RPMI7951 (cell line): ENCODE measurements around the gene ADAMTSL1. TPM values are rescaled to one million over a fixed set of nuclear protein-coding genes. Genes with fewer than 3 reads are reported as not detected.
"Not testable (repeated sequence)": the region's sequence is repeated elsewhere in the genome, so short reads cannot be mapped to it uniquely, and the experiment has no call there.

Source experiments
- DNase-seq: peaks from one replicate; pipeline ENCODE4 v3.0.0-alpha.2; 2012; ENCODE audit warnings: low read depth
- total RNA-seq: library from RNA; depleted of rRNA; stranded (reverse); fragments of >200 nt; shearing (Covaris generic); gene quantifications from 2 replicates; pipeline ENCODE4 v1.2.3, GENCODE V29; 2014

ADAMTSL1 gene
- total RNA-seq, 1 experiment from 2014 or later, result 25.1 TPM

GRCh38 chr9:18861609-18862544 lies 387.9 kb downstream of the ADAMTSL1 start:
- DNase-seq, result no peak

DNA sequence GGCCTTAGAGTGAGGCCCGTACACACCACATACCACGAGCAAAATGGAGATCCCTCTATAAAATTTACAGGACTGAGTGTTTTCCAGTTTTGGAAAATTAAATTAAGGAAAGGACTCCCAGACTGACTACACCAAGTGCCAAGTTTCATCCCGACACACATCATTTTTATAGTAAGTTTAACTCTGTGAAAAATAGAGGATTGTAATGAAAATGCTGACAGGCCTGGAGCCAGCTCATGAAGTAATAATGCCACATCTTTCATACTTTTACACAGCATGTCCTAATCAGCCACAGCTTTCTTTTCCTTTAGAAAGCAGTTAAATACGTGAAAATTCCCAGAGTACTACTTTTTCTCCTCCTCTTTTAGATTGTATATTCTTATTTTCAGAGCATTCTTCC lies 389.8 kb downstream of the ADAMTSL1 start:
- DNase-seq, result no peak

DNA sequence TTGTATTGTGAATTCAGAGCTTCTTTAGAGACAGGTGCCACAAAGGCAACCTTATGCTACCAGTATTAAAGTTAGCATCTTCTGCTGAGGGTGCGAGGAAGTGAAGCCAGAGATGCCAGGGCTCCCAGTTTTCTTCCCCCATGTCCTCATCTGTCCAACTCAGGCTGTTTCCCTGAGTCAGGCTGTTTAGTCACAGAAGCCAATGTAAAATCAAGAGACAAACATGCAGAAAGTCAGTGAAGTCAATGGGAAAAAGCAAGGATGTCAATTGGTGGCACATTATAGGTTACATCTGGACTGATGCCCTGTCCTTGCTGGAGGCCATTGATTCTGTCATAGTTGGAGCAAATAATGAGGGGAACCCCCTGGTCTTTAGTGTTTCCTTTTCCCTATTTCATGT lies 390.6 kb downstream of the ADAMTSL1 start:
- no peak for DNase-seq

DNA sequence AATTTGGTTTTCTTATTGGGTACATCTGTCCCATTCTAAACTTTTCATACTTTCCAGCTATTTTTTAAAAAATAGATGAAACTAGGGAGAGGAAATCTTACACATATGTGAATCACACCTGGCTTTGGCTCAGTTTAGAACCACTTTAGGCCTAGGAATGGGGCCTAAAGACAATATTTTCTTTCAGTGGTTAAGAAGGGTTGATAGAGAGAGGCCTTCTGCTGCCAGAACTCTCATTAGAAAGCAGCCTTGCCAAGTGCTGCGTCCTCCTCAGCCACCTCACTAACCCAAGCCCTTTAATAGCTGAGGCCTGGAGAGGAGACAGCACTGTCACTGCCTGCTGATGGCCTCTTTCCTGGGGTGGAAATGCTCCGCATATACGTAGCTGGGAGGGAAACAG lies 391.6 kb downstream of the ADAMTSL1 start:
- no peak for DNase-seq

DNA sequence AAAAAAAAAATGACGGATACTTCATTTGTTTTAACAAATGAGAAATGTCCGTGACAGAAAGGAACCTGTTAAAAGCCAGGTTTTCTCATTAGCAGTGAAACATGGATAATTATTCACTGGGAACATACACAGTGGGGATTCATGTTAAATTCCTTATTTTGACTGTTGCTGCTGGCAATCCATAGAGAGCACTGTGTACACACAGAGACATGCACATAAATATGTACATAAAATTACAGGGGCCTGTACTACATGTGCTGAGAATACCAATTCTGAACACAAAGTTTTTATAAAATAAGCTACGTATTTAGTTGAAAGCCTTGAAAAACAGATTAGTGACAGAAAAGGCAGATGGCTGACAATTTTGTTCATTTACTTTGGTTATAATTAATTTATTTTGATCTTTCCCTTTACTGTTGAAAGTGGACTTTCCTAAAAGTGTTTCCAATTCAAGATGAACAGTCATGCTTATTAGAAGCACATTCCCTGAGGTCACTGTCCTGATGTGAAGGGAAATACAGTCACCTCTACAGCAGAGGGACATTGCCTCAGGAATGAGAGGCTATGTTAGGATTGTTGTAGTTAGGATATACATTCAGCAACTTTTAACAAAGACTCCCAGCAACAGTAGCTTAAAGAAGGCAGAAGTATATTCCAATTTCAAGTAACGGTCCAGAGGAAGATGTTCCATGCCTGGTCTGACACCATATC lies 392.3 kb downstream of the ADAMTSL1 start:
- no peak for DNase-seq

DNA sequence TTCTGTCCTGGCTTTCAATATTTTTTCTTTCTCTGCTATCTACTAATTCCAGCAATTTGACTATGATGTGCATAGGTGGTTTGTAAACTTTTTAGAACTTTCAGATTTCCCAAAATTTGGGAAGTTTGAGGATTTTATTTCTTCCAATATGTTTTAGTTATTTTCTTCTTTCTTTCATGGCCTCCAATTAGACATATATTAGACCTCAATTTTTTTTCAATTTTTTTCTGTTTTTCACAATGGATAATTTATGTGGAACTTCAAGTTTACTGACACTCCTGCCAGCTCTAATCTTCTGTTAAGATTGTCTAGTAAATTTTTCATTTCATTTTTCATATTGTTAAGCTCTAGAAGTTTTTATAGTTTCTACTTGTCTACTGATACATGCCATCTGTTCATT lies 395.8 kb downstream of the ADAMTSL1 start:
- no peak for DNase-seq

DNA sequence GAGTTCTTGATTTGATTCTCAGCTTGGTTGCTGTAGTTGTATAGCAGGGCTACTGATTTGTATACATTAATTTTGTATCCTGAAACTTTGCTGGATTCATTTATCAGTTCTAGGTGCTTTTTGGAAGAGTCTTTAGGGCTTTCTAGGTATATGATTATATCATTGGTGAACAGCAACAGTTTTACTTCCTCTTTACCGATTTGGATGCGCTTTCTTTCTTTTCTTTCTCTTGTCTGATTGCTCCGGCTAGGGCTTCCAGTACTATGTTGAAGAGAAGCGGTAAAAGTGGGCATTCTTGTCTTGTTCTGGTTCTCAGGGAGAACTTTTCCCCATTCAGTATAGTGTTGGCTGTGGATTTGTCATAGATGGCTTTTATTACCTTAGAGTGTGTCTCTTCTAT lies 400.1 kb downstream of the ADAMTSL1 start:
- DNase-seq, result no peak

- not testable (repeated sequence) for DNase-seq
Observed at GRCh38 chr9:18874990-18875389, 401.0 kb downstream of the ADAMTSL1 start.

DNA sequence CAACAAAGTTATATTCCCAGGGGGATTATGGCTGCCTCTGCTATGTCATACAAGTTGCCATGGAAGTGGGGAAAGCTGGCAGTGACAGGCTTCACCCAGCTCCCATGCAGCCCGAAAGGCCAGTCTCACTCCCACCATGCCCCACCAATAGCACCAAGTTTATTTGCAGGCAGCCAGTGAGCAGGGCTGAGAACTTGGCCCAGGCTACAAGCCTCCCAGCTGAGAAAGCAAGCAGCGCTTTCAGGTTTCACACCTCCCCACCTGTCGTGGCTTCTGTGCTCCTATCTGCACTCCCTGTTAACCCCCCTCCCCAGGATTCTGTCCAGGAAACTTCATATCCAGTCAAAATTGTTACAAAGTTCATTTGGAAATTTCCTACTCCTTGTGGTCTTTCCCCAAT lies 404.0 kb downstream of the ADAMTSL1 start:
- no peak for DNase-seq

- no peak for DNase-seq
Observed at GRCh38 chr9:18881758-18882157, 407.8 kb downstream of the ADAMTSL1 start.

DNA sequence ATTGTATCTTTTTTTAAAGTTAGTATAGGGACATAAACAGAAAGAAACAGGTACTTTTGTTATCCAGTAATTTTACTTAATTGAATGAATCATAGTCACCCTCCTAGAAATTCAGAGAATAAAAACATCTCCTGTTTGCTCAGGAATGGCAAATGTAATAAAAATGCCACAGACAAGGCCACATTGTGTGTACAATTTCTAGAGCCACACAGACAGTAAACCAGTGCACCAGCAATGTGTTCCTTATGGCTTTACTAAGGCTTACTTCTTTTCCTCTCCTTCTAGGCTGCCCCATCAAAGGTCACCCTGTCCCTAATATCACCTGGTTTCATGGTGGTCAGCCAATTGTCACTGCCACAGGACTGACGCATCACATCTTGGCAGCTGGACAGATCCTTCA lies 413.6 kb downstream of the ADAMTSL1 start:
- DNase-seq, result no peak

DNA sequence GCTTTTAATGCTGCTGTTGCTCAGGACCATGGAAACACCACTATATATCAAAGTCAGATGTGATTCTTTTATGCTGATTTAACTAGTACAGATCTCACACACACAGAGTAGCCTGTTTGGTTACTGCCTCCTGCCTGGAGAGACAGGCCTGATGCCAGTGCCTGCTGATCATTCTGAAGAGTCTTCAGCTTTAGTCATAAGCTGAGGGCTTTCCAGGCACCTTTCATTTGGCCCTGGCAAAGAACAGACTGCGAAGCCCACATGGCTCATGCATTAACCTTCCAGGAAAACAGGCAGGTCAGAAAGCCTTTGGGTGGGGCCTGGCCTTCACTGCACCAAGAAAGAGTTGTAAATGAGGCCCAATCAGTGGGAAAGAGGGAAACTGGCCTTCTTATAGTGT lies 414.3 kb downstream of the ADAMTSL1 start:
- DNase-seq, result no peak

GRCh38 chr9:18889550-18889949 lies 415.6 kb downstream of the ADAMTSL1 start:
- DNase-seq, result no peak

GRCh38 chr9:18890372-18890771 lies 416.4 kb downstream of the ADAMTSL1 start:
- peak; percentile 44 for DNase-seq

DNA sequence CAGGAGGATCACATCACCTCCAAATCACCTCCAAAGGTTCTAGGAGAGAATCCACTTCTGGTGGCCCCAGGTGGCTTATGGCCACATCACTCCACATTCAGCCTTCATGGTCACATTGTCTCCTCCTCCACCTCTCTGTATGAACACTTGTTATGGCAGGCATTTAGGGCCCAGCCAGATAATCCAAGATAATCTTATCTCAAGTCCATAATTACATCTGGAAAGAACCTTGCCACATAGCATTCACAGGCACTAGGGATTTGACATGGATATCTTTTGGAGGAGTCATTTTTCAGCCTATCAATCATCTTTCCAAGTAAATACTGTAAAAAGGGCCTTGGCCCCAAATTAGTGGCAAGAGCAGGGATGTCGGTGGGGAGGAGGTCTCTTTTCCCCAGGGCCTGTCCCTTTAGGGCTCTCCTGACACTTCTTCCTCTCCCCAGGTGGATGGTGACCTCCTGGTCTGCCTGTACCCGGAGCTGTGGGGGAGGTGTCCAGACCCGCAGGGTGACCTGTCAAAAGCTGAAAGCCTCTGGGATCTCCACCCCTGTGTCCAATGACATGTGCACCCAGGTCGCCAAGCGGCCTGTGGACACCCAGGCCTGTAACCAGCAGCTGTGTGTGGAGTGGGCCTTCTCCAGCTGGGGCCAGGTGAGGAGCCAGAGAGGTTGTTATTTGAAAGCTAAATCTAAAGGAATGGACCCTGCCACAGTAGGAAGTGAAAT lies 418.2 kb downstream of the ADAMTSL1 start:
- no peak for DNase-seq

GRCh38 chr9:18893046-18893445 lies 419.1 kb downstream of the ADAMTSL1 start:
- DNase-seq, result no peak

DNA sequence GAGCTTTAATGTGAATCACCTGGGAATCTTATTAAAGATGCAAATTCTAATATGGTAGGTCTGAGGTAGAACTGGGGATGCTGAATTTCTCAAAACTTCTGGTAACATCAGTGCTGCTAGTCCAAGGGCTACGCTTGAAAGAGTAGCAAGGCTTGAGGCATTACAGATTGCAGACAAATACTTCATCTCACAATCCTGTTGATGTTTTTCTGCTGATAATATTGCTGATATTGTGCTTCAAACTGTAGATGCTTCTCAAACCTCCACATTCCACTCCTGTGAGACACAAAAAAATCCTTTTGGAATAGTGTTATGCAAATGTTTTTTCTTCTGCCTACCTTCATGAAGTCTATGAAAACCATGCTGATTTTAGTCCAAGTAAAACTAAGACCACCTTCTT lies 419.5 kb downstream of the ADAMTSL1 start:
- no peak for DNase-seq

- DNase-seq, result no peak
Observed at GRCh38 chr9:18896004-18896403, 422.1 kb downstream of the ADAMTSL1 start.

DNA sequence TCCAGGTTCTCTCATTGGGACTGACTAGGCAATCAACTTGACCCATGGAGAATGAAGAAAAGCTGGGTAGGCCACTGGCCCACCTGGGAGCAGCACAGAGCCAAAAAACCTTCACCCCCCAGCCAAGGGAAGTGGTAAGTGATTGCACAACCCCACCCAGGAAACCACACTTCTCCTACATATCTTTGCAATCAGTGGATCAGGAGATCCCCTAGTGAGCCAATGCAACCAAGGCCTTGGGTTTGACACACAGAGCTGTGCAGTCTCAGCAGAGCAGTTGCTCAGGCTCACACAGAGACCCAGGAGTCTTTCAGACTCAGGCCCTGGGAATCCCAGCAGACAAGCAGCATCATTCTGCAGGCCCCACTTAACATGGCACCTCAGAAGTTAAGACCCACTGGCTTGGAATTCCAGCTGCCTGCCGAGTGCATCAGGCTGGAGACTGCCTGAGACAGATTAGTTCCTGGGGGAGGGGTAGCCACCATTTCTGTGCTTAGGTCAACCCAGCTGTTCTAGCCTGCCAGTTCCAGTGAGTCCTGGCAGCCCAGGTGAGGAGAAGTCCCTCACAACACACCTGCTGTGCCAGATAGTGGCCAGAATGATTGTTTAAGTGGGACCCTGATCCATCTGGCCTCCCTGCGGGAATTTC lies 422.7 kb downstream of the ADAMTSL1 start:
- DNase-seq, result peak; percentile 65

GRCh38 chr9:18903450-18903849 lies 429.5 kb downstream of the ADAMTSL1 start:
- DNase-seq, result no peak

DNA sequence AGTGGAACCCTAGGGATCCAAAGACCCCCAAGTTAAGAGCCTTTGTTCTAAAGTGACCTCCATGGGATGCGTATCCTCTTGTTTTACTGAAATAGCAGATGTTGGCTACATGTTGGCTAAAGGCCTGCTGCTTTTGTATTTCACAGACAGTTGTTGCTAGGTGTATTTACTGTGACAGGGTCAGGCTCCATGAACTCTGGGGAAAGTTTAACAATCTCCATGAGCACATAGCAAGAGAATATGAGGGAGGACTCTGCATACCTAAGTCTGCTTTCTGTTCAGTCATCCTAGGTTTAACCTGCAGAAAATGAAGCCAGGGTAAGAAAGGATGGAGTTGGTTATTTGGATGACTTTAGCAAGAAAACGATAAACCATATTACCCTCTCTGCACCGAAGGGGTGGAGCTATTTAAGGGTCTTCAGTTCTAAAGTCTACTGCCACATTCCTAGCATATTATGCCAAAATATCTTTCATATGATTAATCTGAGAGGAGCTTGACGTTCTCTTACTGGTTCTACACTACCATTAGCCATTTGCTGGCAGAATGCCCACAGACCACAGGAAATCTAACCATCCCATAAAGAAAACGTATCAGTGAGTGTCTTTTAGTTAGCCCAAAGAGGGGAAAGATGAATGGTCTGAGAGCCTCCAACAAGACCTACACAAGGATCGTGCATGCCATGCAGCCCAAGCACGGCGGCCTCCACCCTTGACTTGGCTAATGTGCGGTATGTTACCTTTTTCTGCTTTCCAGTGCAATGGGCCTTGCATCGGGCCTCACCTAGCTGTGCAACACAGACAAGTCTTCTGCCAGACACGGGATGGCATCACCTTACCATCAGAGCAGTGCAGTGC lies 431.3 kb downstream of the ADAMTSL1 start:
- DNase-seq, result peak; percentile 76
